GM12891 (cell line): ENCODE data around the gene HOXD10.

ENCODE experiments used
- POLR2A ChIP-seq: IDR thresholded peaks from 2 replicates; pipeline ENCODE4 v1.6.1; 2011; ENCODE audit warnings: low read depth, low read length, control low read depth
- SPI1 ChIP-seq: IDR thresholded peaks from 2 replicates; pipeline ENCODE4 v1.6.1; 2011; ENCODE audit warnings: low read depth, low read length, control low read depth

DNA sequence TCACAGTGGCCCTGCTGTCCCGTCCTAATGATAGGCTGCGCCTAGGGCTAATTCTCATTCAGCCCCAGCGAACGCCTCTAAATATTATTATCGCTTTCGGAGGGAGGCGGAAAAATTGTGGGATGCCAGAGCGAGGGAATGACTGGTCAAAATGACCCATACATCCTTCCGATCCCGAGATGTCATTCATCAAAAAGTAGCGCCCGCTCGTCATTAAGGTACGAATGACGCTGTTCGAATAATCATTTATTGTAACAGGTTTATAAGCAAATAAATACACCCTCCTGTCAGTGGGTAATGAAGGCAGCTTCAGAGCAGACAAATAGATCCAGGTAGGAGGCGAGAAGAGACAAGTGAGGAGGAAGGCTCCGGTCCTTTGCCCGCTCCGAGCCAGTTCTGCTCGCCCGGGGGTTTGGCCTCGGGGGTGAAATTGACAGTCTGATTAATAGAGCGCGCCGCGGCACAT is 32.7 kb upstream of the HOXD10 start, which contains the start of gene EVX2:
- TF ChIP-seq SPI1 (no peak), POLR2A (no peak)
